ENCODE results near the gene FOXE3.

The FOXE3 gene

DNA sequence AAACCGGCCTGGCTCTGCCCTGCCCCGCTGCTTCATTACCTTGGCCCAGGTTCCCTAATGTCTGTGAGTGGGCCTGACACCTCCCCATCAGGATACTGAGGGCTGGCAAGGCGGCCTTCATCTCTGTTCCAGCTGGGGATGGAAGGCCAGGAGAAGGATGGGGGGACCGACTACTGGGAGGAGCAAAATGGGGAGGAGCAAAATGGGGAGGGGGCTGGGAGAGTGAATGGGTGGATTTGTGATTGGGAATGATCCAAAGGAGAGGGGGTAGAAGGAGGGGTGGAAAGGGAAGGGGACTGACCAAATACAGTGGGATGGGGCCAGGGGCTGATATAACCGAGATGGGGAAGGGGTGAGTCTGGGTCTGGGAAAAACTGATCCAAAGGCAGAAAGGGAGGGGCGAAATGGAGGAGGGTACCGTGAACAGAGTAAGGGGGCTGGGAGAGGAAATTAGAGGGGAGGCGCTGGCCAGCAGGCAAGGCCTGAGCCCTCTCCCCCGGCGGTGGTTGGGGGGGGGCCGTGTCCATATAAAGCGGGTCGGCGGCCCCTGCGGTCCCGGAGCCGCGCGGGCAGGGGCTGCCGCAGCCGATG, at the start of gene FOXE3:
Gene FOXE3, plus strand, starts transcription at position 558 of the 591 bp plus-strand sequence. Its CDS starts 31 bp downstream, at position 589.
- DNase-seq (ENCODE audit: low read depth), result no peak

DNA sequence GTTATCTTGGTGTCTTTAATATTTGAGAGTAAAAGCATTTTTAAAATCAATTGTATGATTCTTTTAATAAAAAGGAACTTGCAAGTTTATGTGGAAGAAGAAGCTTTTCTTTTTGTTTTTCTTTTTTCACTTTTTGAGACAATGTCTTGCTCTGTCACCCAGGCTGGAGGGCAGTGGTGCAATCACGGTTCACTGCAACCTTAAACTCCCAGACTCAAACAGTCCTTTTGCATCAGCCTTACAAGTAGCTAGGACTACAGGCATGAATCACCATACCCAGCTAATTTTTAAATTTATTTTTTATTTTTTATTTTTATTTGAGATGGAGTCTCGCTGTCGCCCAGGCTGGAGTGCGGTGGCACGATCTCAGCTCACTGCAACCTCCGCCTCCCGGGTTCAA, 48.4 kb upstream of the FOXE3 start:
- no peak for DNase-seq (ENCODE audit: low read depth)

DNA sequence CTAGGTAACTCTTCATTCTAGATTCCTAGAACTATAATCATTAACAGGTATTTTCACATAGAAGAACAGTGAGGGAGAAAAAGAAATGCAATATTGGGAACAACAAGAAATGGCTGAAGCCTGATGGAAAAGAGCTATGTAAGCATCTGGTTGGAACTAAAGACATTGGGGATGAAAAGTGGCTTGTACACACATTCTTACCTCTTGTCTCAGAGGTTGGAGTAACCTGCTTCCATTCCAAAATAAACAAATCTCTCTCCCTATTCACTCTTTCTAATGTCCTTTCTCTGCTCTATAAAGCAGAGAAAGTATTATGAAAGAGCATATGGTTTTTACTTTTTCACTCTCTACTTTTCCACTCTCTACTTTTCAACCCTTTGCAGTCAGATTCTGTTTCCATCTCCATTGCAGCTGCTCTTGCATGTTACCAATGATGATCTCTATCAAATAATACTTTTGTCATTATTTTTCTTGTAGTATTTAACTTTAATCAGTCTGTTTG, 45.0 kb upstream of the FOXE3 start:
- no peak for DNase-seq (ENCODE audit: low read depth)

DNA sequence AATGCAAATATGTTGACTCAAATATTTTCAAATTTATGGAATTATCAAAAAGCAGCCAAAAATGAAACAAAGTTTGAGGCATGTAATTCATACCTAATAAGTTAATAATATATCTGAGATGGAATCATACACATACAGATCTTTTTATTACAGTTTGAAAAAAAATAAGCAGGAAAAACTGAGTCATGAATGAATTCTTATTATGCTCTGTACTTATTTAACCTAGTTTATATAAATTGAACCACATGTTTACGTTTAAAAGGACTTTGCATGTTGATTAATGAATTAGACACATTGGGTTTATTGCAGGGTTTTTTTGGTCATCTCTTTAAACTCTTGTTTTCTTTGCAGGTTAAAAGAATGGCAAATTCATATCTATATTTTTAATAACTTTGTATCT, 41.6 kb upstream of the FOXE3 start:
- DNase-seq (ENCODE audit: low read depth), result no peak

DNA sequence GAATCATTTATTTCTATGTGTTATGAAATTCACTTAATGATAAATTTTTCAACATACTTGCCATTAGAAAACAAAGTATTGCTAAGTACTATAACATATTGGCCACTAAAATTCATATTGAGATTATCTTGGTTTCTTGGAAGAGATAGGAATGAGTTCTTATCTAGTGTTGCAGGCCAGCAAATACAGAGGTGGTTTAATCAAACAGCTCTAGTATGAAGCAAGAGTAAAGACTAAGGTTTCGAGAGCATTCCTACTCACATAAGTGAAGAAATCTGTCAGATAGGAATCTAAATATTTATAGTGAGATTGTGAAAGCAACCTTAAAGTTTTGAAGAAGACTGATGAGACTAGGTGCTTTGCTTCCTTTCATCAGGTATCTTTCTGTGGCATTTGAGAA, 37.9 kb upstream of the FOXE3 start:
- DNase-seq (ENCODE audit: low read depth), result peak; percentile 90

DNA sequence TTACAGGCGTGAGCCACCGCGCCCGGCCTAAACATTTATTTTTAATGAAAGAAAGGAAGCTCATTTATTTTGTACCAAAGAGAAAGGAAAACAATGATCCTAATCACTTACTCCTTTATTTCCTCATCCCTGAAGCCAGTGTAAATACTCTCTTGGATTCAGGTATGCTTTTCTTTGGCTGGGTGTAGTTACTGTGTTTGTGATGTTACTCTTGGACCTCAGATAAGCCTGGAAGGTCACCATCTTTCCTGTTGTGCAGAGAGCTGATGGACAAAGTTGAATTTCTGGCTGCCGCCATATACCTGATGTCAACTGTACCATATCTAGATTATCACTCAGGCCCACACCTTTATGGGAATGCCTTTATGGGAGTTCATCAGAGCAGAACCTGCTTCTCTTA, 35.4 kb upstream of the FOXE3 start:
- no peak for DNase-seq (ENCODE audit: low read depth)

DNA sequence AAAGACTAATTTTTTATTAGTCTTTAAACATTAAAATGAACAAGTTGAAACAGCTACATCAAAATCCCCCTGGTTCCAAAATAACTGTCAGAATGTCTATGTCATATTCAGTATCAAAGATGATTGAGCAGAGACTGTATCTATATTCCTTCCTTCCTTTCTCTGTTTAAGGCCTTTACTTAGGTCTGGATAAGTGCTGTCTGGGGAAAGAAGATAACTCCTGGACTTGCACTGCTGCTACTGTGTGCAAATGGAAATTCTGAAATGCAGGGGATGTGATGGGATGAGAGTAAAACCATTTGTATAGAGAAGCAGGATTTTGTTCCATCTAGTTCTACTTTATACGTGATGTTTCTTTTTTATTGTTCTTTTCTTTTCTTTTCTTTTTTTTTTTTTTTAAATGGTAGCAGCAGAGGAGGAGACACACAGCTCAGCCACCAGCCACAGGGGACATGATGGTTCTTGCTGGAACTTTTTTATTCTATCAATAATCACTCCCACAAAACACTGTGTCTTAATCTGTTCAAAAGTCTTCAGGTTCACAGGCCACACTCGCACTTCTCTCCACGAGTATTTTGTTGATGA, 33.6 kb upstream of the FOXE3 start:
- DNase-seq (ENCODE audit: low read depth), result no peak

DNA sequence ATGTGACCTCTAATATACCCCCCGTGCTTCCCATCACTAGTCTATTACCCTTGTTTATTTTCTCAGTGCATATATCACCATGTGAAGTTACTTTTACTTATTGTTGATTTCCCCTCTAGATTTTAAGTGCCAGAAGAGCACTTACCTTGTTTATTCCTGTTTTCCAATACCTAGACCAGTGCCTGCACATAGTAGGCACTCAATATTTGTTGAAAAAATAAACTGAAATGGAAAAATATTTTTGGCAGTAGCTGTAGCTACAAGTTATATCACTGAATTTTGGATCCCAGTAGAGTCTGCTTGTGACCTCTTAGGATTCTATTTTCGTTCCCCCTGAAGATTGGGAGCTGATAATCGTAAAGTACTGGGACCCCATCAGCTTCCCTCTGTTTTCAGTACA, 32.0 kb upstream of the FOXE3 start:
- no peak for DNase-seq (ENCODE audit: low read depth)

DNA sequence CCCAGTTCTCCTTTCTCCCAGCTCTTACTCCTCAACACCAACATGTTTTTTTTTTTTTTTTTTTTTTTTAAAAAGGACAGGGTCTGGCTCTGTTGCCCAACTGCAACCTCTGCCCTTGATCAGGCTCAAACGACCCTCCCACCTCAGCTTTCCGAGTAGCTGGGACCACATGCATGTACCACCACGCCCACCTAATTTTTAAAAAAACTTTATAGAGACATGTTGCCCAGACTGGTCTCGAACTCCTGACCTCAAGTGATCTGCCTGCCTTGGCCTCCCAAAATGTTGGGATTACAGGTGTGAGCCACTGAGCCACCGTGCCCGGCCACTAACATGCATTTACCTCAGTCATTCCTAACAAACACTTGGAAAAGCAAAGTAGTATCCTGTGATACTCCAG, 31.1 kb upstream of the FOXE3 start:
- DNase-seq (ENCODE audit: low read depth), result no peak

DNA sequence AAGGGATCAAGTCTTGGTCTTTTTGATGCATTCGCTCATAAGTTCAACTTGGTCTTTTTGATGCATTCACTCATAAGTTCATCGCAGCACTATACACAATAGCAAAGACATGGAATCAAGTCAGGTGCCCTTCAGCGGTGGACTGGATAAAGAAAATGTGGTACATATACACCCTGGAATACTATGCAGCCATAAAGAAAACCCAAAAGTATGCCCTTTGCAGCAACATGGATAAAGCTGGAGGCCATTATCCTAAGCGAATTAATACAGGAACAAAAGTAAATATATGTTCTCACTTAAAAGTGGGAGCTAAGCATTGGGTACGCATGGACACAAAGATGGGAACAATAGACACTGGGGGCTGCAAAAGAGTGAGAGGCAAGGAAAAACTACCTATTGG, 29.8 kb upstream of the FOXE3 start:
- no peak for DNase-seq (ENCODE audit: low read depth)

DNA sequence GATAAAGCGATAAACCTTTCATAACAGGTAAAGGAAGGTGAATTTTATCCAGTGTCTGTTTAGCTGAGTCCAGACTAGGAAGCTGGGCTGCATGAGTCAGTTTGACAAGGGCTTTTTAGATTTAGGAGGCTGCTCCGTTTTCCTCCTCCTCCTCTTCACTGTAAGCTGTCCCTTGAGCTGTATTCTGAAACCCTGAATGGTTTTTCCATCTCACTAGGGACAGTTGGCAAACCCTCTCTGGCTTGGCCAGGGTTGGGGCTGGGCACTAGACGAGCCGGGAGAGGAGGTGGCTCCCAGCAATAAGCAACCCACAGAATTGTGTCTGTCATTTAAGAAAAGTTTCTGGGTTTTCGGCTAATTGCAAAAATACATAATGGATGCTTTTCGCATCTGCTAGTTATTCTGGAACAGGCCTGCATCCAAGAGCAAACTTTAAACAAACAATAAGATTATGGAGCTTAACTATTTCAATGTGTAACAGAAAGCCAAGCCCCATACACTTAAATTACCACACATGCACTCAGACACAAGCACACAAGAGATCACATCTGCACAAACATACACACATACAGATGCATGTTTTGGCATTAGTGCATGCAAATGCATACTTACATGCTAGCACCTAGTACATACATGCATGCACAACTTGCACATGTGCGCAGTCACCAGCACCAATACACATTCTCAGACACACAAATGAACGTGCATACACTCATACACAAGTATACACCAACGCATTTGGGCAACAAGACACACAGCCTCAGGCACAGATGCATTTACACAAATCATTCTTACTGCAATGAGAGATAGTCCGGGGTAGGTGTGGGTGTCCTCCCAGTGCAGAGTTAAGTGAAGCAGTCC, 27.8 kb upstream of the FOXE3 start:
- no peak for DNase-seq (ENCODE audit: low read depth)

DNA sequence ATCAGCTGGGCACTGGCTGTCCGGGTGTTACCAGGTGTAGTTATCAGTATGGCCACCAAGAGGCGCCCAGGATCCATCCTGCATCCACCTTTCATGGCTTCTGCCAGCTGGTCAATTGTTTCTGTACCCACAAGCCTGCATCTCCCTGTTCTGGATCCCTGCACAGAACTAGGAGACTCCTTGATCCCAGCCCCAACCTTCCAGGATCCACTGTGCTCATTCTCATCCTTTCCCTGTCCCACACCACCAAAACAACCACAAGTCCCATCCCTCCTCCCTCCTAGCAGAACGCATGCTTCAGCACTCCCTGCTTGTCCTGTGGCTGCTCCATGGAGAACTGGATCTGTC, 27.2 kb upstream of the FOXE3 start:
- DNase-seq (ENCODE audit: low read depth), result peak; percentile 45

DNA sequence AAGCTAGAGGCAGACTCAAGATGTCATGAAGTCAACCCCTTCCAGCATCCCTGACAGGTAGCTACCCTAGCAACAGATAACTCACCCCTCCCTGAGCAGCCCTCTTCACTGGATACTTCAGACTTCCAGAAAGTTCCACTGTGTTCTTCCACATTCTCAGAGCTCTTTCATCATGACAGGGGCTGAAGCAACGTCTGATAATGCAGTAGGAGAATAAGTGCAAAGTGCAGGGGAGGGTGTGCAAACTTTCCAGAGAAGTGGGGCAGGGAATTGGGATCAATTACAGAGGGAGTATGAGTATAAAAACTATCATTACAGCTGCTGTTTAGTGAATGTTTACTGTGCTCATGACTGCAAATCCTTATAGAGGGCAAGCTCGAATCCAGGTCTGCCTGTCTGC, 26.4 kb upstream of the FOXE3 start:
- DNase-seq (ENCODE audit: low read depth), result no peak

DNA sequence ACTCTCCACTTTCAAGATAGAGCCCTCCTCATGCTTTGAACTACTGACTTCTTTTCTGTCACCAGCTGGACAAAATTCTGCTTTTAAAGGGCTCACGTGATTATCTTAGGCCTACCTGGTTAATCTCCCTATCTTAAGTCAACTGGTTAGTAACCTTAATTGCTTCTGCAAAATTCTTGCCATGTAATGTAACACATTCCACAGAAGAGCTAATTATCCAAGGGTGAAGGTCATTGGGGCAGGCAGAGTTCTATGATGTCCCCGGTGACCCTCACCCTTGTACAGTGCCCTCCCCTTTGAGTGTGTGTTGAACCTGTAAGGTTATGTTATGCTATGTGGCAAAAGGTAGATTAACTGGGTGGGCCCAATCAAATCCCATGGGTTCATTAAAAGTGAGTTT, 25.2 kb upstream of the FOXE3 start:
- no peak for DNase-seq (ENCODE audit: low read depth)

DNA sequence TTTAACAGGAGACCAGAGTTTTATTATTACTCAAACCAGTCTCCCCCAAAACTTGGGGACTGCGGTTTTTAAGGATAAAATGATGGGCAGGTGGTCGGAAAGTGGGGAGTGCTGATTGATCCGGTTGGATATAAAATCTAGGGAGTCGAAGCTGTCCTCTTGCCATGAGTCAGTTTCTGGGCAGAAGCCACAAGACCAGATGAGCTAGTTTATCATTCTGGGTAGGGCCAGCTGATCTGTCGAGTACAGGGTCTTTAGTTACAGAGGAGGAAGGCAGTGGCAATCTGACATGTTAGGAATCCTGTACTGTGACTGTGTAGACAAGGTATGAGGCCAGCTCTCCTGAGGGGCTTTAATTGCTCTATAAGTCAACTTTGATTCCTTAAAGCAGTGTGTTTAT, 22.9 kb upstream of the FOXE3 start:
- DNase-seq (ENCODE audit: low read depth), result no peak

DNA sequence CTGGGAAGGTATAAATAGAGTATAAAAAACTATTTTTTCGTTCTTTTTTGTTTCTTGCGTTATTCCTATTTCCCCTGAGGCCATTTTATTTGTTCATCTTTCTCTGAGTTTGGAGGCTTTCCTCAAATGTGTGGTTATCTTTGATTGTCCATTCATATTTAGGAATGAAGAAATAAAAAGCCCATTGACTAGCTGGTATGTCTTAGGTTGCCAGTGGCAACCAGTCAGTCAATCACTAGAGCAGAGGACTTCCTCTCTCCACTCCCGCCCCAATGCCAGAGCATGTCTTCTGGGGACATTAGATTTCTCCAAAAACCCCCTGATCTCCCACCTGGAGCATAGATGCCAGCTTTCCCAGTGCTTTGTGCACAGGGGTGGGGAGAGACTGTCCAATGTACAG, 20.7 kb upstream of the FOXE3 start:
- no peak for DNase-seq (ENCODE audit: low read depth)

DNA sequence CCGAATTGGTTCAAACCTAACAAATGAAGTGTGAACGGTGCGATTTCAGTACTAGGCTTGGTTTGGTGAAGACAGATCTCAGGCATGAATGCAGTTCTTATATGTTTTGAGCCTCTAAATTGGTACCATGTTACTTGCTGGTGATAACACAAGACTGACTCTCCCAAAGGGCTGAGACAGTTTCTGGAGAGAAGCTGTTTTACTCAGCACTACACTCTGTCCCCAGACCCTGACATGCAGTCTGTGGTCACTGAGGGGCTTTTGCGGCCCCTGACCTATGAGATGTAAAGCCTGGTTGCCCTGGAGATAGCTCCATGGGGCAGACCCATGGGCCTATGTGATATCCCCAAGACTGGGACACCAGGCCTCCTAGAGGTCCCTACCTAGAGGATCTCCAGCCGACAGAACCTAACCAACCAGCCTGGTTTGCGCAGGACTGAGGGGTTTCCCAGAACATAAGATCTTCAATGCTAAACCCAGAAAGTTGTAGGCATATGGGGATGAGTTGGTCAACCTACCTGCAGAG, 19.4 kb upstream of the FOXE3 start:
- DNase-seq (ENCODE audit: low read depth), result no peak

DNA sequence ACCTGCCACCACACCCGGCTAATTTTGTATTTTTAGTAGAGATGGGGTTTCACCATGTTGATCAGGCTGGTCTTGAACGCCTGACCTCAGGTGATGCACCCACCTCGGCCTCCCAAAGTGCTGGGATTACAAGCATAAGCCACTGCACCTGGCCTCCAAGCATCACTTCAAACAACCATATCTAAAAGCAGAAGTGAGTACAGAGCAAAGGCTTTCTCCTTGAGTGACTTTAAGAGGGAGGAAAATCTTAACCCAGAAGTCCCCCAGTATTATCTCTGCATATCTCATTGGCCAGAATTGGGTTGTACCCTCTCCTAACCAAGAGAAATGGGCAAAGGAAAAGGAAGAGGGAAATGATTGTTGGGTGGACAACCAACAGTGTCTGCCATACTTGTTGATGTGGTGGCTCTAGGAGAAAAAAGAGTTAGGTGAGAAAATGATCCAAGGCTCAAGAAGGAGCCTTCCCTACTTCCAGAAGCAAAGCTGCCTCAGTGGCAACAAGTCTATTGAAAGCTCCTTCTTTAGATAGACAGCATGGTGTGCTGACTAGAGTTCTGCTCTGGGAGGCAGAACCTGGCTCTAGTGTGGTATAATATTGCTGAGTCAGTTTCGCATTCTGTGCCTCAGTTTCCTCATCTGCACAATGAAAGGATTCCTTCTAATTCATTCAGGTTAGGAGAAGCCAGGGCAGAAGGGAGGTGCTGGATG, 16.8 kb upstream of the FOXE3 start:
- no peak for DNase-seq (ENCODE audit: low read depth)

DNA sequence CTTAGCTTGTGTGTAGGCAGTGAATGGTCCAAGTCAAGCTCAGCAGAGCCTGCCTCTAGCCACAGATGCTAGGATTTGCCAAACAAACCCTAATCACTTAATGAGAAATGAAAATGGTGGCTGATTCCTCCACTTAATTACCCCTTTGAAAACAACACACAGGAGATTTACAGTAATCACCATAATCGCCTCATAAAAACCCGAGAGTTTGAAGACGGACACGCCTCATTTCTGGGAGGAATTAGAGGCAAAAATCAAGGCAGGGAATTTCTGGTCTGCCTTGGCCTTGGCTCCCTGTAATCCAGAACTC, 16.3 kb upstream of the FOXE3 start:
- DNase-seq (ENCODE audit: low read depth), result no peak

DNA sequence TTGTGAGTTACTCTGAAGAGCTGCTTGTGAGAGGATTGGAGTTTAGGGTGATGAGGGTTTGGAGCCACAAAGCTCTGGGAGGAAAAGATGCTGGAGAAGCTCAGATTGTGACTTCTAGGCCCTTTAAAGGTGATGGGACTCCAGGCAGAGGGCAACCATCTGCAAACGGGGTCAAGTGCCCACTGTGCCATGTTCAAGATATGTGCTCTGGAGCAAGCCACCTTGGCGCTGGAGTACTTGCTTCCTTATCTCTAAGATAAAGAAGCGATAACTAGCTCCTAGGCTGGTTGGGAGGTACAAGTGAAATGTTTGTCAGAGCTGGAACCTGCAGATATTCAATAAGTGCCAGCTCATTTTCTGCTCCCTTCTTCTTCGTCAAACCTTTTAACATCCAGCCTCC, 14.3 kb upstream of the FOXE3 start:
- no peak for DNase-seq (ENCODE audit: low read depth)

DNA sequence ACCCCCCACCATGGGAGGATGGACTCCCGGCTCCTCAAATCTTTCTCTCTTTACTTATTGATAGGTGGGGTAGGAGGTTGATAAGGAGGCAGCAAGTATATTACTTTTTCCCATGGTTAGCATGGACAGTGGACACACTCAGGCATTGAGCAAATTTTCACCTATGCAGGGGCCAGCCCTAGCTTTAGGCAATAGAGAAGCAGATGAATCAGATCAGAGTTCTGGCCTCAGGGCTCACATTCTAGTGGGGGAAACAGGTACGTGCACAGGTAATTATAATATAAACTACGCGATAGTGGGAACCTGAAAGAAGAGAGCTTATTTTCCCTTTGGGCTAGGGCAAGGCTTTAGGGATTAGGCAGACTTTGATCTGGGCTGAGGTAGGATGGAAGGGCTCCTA, 13.5 kb upstream of the FOXE3 start:
- no peak for DNase-seq (ENCODE audit: low read depth)

DNA sequence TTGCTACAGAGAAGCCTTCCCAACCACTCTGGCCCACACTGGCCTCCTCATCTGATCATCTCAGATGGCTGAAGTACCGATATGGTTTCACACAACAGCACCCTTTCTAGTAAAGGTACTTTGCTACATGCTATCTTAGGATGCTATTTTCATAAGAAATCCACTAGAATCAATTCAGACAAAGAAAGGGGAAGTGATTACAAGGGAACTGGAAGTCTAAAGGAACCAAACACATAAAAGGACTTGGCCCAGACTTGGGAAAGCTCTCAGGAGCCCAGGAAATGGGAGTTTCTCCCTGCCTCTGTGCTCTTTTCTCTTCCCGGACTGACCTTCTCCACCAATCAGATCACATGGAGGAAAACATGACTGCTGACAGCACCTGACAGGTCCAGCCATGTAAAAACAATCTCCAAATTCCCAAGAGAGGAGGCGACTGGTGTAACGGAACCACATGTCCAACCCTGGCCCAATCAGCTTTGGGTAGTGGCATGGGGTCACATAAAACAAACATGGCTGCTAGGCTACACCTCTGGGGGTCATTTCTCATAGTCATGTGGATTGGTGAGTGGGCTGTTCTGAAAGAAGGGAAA, 12.7 kb upstream of the FOXE3 start:
- no peak for DNase-seq (ENCODE audit: low read depth)

Measured in amniotic epithelial cell (primary cell).